ENCODE results near the gene NDUFB10.
"Not testable (repeated sequence)": the region's sequence is repeated elsewhere in the genome, so short reads cannot be mapped to it uniquely, and the experiment has no call there.

Gene NDUFB10

DNA sequence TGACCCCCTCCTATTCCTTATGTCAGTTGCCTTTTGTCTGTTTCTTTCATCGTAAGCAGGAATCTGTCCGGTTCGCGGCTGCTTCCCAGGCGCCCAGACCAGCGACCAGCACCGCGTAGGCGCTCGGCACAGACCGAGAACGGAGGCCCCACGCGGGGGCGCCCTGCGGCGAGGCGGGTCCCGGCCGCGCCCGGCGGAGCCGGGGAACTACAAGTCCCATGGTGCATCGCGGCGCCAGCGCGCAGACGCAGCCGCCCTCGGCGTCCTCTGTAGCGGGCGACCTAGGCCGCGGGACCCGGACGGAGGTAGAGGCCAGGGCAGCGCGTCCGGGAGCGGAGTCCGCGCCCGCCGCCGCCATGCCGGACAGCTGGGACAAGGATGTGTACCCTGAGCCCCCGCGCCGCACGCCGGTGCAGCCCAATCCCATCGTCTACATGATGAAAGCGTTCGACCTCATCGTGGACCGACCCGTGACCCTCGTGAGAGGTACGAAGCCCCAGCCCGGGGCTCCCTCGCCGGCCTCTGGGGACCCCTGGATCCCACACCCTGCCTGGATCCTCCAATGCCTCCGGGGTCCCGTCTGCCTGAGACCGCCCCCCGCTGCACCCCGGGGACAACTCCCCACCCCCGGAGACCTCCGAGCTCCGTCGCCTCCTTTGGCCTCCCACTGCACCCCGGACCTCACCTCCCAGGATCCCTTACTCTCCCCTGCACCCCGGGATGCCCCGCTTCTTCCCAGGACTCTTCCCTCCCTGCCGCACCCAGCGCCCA lies at the start of gene NDUFB10:
NDUFB10 (plus strand) TSS at position 270 of the 771 bp plus-strand sequence; CDS start at position 357, 87 bp downstream.
- no peak for DNase-seq

DNA sequence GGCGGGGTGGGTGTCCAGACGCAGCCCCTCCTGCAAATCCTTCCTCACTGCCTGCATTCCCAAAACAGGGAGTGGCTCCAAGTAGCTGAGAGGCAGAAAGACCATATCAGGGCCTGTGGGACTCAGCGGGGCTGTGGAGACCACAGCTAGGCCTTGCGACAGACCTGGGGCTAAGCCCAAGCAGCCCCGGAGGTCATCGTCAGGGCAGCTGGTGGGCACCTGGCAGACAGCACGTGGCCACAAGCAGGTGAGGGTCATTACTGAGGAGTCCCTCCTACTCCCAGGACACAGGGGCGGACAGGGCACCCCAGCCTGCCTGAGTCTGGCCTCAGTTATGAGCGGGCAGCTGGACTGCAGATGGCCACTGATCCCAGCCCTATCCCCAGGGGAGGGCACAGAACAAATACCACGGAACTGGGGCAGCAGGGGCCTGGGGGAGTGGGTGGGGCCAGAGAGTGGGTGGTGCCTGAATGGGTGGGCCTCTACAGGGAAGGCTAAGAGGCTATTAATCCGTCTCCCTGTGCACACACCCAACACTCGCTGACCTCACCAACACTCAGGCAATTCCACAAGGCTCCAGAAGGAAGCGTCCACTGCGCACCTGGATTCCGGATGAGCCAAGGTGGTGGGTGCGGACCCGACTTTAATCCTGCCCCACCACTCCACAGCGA lies 49.6 kb upstream of the NDUFB10 start:
- no peak for DNase-seq

DNA sequence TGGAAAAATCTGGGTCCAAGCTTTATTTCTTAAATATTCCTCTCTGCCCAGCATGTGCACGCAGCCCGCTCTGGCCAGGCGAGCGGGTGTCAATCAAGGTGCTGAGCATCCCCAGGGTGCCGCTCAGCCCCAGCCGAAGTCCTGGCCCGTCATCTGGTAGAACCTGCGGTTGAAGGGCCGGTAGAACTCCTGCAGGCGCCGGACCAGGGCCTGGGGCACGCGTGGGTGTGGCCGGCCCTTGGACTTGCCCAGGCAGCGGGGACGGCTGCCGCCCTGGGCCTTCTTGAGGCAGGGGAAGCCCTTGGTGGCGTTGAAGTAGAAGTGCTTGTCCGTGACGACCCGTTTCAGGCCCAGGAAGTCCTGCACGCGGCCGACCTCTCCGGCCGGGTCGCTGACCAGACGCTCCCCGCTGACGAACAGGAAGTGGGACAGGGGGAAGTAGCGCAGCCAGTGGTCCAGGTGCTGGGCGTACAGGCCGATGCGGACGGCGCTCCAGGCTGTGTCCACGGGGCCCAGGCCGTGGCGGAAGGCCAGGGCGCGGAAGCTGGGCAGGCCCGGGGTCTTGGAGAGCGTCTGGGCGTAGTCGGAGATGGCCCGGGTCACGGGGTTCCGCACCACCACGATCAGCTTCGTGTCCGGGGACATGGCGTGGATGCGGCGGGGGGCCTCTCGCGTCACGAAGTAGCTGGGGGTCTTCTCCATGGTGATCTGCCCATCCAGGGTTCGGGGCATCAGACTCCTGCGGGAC lies 47.7 kb upstream of the NDUFB10 start:
- no peak for DNase-seq

DNA sequence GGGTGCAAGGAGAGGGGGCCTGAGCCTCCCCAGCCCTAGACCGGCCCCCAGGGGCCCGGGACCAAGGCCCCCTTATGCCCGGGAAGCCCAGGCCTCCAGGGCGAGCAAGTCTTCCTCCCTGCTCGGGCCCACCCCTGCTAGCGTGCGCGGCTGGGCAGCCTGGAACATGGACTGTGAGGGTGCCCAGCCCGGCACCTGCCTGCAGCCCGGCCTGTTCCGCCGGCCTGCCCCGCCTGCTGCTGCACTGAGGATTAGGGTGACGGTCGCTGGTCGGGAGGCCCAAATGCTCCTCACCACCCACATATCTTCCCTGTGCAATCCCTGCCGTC lies 47.2 kb upstream of the NDUFB10 start:
- DNase-seq: no peak

DNA sequence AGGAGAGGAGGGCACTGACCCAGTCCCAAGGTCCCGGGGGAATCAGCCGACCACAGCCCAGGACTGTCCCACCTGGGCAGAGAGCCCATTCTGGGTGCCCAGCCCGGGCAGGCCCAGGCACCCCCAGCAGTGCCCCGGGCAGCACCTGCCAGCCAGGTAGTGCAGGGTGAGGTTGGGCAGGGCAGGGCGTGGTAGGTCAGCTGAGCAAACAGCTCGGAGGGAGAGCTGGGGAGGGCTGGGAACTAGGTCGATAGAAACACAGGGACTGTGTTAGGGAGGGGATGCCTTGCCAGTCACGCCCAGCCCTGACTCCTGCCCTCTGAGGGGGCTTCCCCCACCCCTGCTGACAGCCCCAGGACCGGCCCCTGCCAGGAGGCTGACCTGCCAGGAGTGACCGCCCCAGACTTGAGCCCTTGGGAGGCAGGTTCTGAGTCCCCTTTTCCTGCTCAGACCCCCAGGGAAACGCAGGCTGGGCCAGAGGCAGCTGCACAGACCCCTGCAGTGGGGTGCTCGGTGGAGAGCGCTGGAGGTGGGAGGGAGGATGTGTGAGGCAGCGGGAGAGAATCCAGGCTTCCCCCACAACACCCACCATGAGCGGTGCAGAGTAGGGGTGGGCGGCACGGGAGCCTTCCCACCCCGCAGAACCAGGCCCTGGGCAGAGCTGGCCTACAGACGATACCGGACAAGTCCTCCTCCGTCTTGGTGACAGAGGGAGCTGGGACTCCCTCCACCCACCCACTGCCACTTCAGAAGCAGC lies 45.8 kb upstream of the NDUFB10 start:
- no peak for DNase-seq

DNA sequence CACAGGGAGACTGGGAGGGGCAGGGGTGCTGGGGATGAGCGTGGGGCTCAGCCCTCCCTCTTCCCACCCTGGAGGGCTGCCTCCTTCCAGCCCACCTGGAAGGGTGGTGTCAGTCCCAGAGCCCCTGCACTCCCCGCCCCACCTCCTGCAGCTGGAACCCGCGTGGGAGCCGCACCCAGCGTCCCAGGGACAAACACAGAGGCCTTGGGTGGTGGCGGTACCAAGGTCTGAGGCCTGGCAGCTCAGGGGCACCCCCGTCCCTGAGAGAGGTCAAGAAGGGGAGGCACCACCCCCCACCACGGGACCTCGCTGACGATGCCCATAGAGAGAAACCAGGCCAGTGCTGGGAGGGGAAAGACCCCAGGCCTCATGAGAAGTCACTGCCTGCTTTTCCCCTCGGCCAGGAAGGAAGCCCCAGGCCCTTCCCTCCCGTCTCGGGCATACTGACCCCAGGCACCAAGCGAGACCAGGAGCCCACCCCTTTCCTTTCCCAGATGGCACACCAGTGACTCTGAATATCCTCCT lies 45.2 kb upstream of the NDUFB10 start:
- no peak for DNase-seq

DNA sequence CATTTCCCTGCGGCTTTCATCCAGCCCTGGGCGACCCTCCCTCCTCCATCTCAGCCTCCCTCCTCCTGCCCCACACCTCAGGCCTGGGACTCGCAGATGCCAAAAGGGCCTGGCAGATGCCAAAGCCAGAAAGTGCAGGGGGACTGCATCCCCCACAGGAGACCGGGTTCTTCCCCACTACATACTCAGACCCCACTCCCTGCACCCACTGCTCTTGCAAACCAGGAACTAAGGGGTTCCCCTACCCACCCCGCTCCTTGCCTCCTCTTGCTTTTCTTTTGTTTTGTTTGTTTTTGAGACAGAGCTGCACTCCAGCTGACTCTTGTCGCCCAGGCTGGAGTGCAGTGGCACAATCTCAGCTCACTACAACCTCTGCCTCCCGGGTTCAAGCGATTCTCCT lies 44.4 kb upstream of the NDUFB10 start:
- no peak for DNase-seq

DNA sequence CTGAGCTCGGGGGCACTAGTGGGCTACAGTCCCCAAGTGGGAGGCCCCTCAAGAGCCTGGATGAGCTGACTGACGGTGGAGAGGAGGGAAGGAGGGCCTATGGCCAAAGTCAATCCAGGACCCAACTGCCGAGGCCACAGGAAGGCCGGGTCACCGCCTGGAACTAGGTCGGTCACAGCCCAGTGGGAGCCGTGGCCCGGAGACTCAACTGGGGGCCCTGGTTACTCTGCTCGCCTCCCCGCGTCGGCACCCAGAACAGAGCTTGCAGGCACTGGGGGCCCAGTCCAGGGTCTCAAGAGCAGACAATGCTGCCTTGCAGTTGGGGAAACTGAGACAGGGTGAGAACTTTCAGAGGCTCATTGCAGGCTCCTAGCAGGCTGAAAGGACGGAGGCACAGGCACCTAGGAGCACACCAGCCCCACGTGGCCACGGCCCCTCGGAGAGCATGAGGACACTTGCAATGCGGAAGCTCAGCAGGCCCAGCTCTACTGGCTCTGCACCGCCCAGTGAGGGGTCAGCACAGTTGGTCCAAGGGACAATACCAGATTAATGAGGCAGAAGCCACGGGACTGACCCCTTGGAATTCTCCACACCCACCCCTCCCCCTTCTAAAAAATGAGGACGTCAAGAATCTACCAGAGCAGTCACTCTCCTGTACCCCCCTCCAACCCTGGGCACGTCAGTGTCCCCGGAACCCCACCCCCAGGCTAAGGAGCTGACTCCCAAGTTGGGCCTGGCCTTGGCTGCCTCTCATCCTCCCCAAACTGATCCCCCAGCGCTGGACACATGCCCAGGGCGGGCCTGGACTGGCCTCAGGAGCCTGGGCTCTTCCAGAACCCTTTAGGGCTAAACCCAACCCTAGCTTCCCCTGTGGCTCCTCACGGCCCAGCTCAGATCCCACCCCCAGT lies 43.4 kb upstream of the NDUFB10 start:
- DNase-seq: no peak

DNA sequence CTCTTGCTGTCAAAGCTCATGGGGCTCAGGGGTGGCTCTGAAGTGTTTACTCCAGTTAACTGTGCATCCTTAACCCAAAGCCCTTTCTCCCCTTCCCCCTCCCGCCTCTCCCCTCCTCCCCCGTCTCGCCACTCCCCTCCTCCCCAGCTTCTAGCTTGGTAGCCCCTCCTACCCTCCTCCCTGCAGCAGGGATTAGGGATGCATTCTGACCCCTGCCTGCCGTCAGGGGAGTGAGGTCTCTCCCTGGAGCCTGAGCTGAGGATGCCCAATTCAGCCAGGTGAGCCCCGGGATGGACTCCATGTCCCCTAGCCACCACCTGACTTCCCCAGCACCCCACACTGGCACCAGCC lies 42.7 kb upstream of the NDUFB10 start:
- no peak for DNase-seq

DNA sequence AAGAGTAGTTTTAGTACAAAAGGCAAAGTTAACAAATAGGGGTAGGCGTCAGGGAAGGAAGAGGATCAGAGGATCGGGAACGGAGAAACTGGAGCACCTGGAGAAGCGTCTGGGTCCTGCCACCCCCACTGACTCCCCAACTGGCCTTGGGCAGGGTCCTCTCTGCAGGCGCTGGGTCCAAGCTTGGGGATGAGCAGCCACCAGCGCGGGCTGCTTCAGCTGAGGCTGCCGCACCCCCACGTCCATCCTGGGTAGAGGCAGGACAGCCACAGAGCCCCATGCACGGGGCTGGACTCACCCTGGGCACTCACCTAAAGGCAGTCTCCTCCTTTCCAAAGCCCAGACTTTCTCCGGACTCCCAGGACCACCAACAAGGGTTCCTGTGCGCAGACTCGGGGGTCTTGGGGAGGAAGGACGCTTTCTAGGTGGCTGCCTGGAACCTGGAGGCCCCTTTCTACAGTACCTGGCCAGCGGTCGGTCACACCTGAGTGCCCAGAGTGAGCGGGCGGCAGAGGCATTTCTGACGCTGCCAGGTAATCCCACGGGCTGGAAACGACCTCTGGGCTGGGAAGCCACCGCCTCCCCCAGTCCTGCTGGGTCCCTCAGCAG lies 42.2 kb upstream of the NDUFB10 start:
- DNase-seq: no peak

DNA sequence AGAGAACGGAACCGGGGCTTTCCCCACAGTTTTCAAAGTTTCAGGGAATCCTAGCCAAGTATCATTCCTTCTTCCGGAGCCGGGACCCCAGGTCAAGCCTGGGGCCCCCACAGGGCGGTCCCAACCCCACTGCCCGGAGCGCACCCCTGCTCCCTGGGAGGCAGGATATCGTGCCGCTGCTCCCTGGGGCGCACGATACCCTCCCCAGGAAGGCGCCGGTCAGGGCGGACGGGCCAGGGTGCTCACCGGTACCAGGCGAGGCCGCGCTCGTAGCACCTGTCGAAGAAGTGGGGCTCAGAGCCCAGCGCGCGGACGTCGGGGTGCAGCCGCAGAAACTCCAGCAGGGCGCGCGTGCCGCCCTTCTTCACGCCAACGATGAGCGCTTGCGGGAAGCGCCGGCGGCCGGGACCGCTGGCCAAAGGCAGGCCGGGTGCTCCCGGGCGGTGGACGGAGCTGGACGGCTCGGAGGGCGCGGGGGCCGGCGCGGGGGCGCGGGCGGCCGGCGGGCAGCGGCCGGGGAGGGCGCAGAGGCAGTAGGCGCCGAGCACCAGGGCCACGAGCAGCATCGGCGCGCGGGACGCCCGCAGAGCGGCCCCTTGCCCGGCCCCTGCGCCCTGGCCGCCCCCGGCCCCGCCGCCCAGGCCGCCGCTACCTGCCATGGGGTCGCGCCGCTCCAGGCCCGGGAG lies 41.5 kb upstream of the NDUFB10 start:
- DNase-seq: no peak

DNA sequence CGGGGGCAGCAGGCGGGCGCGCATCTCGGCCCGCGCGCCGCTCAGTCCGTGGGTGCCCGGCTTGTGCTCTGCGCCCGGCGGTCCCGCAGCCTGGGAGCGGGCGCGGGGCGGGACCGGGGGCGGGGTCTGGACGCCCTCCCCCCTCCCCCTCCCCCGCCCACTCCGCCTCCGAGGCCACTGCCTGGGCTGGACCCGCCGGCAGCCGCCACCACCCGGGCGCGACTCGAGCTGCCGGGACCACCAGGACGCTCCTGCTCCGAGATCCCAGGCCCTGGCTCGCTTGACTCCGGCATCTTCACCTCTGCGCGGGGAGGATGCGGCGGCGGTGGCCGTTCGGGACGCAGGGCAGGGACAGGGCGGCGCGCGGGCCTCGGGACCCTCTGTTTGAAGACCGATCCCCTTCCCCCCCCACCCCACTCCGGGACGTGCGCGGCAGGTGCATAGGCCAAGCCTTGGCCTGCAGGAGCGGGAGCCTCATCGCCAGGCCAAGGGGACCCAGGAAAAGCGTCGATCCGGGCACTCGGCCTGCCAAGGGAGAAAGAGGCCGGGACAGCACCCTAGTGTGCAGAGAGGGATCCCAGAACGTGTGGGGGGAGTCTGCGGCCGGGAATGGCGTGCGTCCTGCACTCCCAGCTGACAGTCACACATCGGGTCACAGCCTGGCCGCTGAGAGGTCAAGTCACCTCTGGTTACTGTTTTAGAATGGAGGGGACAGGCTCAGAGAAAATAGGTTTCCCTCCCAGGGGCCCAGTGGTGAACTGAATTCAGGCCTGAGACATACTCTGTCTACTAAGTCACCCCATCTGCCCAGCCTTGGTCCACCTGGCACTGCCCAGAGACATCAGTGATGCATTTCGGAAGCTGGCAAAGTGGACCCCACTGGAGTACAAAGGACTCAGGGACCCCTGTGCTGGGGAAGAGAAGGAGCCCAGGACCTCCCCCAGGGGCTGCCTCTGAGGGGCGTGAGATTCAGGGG lies 40.7 kb upstream of the NDUFB10 start, which contains the start of gene HS3ST6:
HS3ST6 (minus strand) TSS at position 65 of the 976 bp plus-strand sequence. CDS start 92 bp downstream, outside the sequence.
- no peak for DNase-seq

DNA sequence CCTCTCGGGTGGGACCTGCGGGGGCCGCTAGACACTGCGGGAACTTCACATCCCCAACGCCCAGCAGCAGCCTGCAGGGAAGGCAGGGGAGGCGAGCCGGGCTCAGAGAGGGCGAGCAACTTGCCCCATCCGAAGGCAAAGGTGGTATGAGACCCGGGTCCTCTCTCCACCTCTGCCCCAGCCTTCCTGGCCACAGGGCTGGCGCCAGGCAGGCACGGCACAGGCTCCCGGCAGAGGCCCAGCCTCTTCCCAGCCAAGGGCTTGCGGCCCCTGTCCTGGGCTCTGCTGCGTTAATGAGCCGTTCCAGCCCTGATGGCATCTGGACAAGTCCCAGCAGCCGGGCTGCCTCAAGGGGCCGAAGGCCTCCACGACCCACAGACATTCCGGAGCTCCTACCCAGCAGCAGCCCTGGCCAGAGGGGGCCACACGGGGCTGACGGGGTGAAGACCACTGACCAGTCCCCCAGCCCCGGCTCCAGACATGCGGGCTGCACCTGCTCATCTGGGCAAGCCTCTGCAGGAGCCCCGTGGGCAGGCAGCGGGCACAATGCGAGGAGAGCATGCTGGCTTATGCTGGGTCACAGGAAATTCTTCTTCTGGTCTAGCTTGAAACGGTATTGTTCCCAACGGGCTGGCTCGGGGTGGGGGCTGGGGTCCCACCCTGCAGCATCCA lies 39.9 kb upstream of the NDUFB10 start:
- DNase-seq: no peak

DNA sequence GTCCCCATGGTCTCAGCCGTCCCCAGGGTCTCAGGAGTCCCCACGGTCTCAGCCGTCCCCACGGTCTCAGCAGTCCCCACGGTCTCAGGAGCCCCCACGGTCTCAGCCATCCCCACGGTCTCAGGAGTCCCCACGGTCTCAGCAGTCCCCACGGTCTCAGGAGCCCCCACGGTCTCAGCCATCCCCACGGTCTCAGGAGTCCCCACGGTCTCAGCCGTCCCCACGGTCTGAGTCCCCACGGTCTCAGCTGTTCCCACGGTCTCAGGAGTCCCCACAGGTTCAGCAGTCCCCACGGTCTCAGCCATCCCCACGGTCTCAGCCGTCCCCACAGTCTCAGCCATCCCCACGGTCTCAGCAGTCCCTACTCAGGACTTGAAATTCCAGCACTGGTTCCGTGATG lies 39.2 kb upstream of the NDUFB10 start:
- not testable (repeated sequence) for DNase-seq

DNA sequence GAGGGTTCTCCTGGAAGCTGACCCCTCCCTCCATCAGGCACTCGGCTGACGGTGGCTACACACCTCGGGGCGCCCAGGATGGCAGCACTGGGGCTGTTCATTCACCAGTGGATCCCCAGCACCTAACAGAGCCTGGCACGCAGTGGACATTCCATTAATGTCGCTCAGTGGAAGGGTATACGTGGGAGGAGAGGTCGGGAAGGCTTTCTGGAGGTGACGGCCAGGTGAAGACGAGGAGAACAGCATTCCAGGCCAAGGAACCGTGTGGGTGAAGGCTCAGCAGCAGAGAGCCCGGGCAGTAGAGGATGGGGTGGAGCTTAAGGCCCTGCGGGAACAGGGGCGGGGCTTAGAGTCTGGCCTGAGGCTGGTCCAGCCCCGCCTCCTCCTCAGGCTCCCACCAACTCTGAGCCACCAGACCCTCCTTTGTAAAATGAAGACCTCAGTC lies 38.6 kb upstream of the NDUFB10 start:
- no peak for DNase-seq

DNA sequence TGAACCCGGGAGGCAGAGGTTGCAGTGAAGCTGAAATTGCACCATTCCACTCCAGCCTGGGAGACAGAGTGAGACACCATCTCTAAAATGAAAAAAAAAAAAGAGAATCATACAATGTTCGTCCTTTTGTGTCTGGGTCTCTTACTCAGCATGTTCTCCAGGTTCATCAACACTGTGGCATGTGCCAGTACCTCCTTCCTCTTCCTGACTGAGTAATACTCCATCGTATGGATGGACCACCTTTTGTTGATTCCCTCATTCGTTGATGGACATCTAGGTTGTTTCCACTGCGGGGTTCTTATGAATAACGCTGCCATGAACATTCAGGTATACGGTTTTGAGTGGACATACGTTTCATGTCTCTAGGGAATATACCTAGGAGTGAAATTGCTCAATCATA lies 37.0 kb upstream of the NDUFB10 start:
- no peak for DNase-seq

DNA sequence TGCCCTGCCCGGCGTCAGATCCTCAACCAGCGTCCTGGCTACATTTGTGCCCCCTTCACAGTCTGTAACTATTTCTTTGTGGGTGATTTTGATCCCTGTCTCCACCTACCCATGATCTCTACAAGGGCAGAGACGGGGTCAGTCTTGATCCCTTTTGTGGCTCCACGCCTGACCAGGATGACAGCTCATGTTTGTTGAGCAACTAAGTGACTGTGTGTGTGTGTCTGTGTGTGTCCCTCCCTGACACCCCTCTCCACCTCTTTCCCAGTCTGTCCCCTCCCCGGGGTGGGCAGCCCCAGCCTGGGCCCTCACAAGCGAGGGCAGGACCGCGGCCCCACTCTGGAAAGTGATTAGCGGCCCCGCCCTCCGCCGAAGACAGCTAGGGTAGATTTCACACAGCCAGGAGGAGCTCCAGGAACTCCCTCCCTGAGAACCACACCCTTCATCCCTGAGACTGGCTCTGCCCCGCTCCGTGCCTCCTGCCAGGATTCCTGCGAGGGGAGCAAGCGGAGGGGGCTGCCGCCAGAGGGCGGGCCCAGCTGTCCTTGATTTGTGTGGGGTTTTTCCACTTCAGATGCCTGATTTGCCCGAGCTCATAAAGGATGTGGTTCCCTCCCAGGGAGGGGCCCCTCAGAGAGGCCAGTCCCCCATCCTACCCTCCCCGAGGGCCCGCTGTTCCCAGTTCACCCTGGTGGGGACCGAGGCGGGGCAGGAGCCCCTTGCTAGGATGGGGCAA lies 35.9 kb upstream of the NDUFB10 start:
- DNase-seq: no peak

DNA sequence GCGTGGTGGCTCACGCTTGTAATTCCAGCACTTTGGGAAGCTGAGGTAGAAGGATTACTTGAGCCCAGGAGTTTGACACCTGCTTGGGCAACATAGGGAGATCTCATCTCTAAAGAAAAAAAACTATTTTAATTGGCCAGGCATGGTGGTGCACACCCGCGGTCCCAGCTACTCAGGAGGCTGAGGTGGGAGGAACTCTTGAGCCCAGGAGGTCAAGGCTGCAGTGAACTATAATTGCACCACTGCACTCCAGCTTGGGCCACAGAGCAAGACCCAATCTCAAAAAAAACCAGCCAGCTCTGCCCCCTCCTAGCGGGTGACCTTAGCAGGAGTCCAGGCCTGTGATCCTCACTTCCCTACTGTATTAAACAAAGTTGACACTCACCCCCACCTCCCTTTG lies 35.2 kb upstream of the NDUFB10 start:
- DNase-seq: no peak

Measured in cerebellar nuclear complex (tissue), 1 donor.